IMR-90 (cell line): Measurements from ENCODE around the gene BCL7A.

Source experiments
- BHLHE40 ChIP-seq: fragments of 150-350 bp; IDR thresholded peaks from 2 replicates; pipeline ENCODE4 v1.6.1; 2016; ENCODE audit warnings: mild to moderate bottlenecking, low read depth, low read length
- CEBPB ChIP-seq: IDR thresholded peaks from 2 replicates; pipeline ENCODE4 v1.6.1; 2012; ENCODE audit warnings: low read depth, low read length, improper control_type of control experiment
- CTCF ChIP-seq: conservative IDR thresholded peaks from 2 replicates; pipeline ENCODE4 v1.5.1; 2012; ENCODE audit warnings: mild to moderate bottlenecking, low read depth, low read length, improper control_type of control experiment
- ELK1 ChIP-seq: fragments of 150-350 bp; IDR thresholded peaks from 2 replicates; pipeline ENCODE4 v1.6.1; 2016; ENCODE audit warnings: low read depth, mild to moderate bottlenecking, low read length, moderate library complexity, borderline replicate concordance
- FOS ChIP-seq: fragments of 150-350 bp; IDR thresholded peaks from 2 replicates; pipeline ENCODE4 v1.6.1; 2016; ENCODE audit warnings: low read depth, low read length
- MAZ ChIP-seq: IDR thresholded peaks from 2 replicates; pipeline ENCODE4 v1.6.1; 2012; ENCODE audit warnings: low read depth, mild to moderate bottlenecking, low read length, improper control_type of control experiment, moderate library complexity, borderline replicate concordance
- MXI1 ChIP-seq: IDR thresholded peaks from 2 replicates; pipeline ENCODE4 v1.6.1; 2012; ENCODE audit warnings: low read depth, mild to moderate bottlenecking, low read length, moderate library complexity, borderline replicate concordance
- POLR2A ChIP-seq: IDR thresholded peaks from 2 replicates; pipeline ENCODE4 v1.6.1; 2012; ENCODE audit warnings: mild to moderate bottlenecking, low read depth, low read length
- RAD21 ChIP-seq: IDR thresholded peaks from 2 replicates; pipeline ENCODE4 v1.6.1; 2012; ENCODE audit warnings: low read length, improper control_type of control experiment
- RCOR1 ChIP-seq: IDR thresholded peaks from 2 replicates; pipeline ENCODE4 v1.6.1; 2012; ENCODE audit warnings: mild to moderate bottlenecking, low read length, improper control_type of control experiment; ENCODE audit not compliant: insufficient replicate concordance
- RFX5 ChIP-seq: IDR thresholded peaks from 2 replicates; pipeline ENCODE4 v1.8.0; 2012; ENCODE audit warnings: low read depth, mild to moderate bottlenecking, low read length, moderate library complexity
- USF2 ChIP-seq: fragments of 150-350 bp; IDR thresholded peaks from 2 replicates; pipeline ENCODE4 v1.6.1; 2017; ENCODE audit warnings: mild to moderate bottlenecking, antibody characterized with exemption, low read length, low read depth

GRCh38 chr12:122094137-122094734 lies 72.6 kb downstream of the BCL7A start:
- no peak for TF ChIP-seq POLR2A
- no peak for TF ChIP-seq RAD21
- no peak for TF ChIP-seq CTCF
- TF ChIP-seq MXI1, result no peak
- TF ChIP-seq FOS, result no peak
- TF ChIP-seq USF2, result no peak
- TF ChIP-seq RFX5, result no peak
- no peak for TF ChIP-seq ELK1
- TF ChIP-seq MAZ, result no peak
- no peak for TF ChIP-seq CEBPB
- no peak for TF ChIP-seq RCOR1
- no peak for TF ChIP-seq BHLHE40
